Adrenal gland (tissue), 12 donors: ENCODE data around the gene CARS2. TPM values are rescaled to one million over a fixed set of nuclear protein-coding genes. Genes with fewer than 3 reads are reported as not detected.

Experiments used
- DNase-seq, 7 donors: peaks; one replicate each; pipeline ENCODE4 v3.0.0-alpha.2; 2019 to 2020
- H3K27ac ChIP-seq, 5 donors: fragments of 200-600 bp; sonication (generic) in 4 of 5; 1 replicate in 3 of 5; 2 replicates in 2 of 5; pipeline versions ENCODE4 v1.5.1 to v1.8.0; 2016 to 2020; ENCODE audit warnings: mild to moderate bottlenecking in 1 of 5
- H3K27me3 ChIP-seq: fragments of 200-600 bp; 2 replicates; pipeline ENCODE4 v1.8.0; 2021
- H3K36me3 ChIP-seq, 2 donors: fragments of 200-600 bp; replicated peaks in 1 of 2; 1 replicate in 1 of 2; 2 replicates in 1 of 2; pipeline versions ENCODE4 v1.5.1 to v1.8.0; 2018 to 2022
- H3K4me1 ChIP-seq, 2 donors: fragments of 200-600 bp; replicated peaks in 1 of 2; 1 replicate in 1 of 2; 2 replicates in 1 of 2; pipeline versions ENCODE4 v1.5.1 to v1.8.0; 2018 to 2021
- H3K4me3 ChIP-seq, 4 donors: fragments of 200-600 bp; sonication (generic) in 3 of 4; one replicate each; pipeline ENCODE4 v1.5.1; 2016 to 2018
- H3K9me3 ChIP-seq, 3 donors: fragments of 200-600 bp; sonication (generic) in 1 of 3; replicated peaks in 1 of 3; 1 replicate in 2 of 3; 2 replicates in 1 of 3; pipeline versions ENCODE4 v1.5.1 to v1.8.0; 2016 to 2021
- POLR2A ChIP-seq, 2 donors: fragments of 450-650 bp; IDR thresholded peaks; one replicate each; pipeline ENCODE4 v1.6.1; 2017; ENCODE audit warnings: antibody characterized with exemption in 2 of 2, mild to moderate bottlenecking in 2 of 2, moderate library complexity in 1 of 2
- WGBS, 4 donors: extraction: QIAGEN DNeasy Blood & Tissue Kit in 2 of 4; methylation state at CpG; one replicate each; pipeline versions ENCODE4 v1.1.5 to v1.1.7; 2013 to 2017; 5-methylcytosine and 5-hydroxymethylcytosine counted together
- intact Hi-C, 2 donors: fragments of 100-400 bp; cut with DNase I; formaldehyde crosslinking; loops; one replicate each; pipeline versions ENCODE4 v1.14.1 to v1.15.0; 2022 to 2023
- polyA plus RNA-seq, 3 donors: library from polyadenylated mRNA; stranded (reverse); fragments of 200-250 nt in 2 of 3; fragments of 350-450 nt in 1 of 3; fragmentation: Illumina TruSeq in 1 of 3; extraction: RNeasy Lipid Tissue Mini Kit (QIAGEN cat#74804) in 1 of 3; gene quantifications; one replicate each; pipeline ENCODE4 v1.2.3, GENCODE V29; 2013 to 2014
- total RNA-seq, 9 donors: library from RNA; depleted of rRNA in 4 of 9; stranded (reverse); fragments of >200 nt in 4 of 9; fragments of 120-200 nt in 1 of 9; fragmentation: NEBNext Ultra II Directional in 1 of 9; extraction: Animal tissue kit (Norgen Biotek cat#: 25700) in 1 of 9; gene quantifications; one replicate each; pipeline versions ENCODE4 v1.1.0 to v1.2.4, GENCODE V29; 2013 to 2023
- TF ChIP-seq, protein P1 (sequence below), 6 experiments: fragments of 450-650 bp in 4 of 6; fragments of 200-600 bp in 2 of 6; sonication (generic) in 1 of 6; IDR thresholded peaks; 1 replicate in 5 of 6; 2 replicates in 1 of 6; pipeline versions ENCODE4 v1.5.1 to v1.8.0; 2016 to 2021; ENCODE audit warnings: antibody characterized with exemption in 6 of 6, mild to moderate bottlenecking in 2 of 6, moderate library complexity in 1 of 6
- donor health status: healthy with polysubstance abuse.
- donor health status: Bipolar disorder and iron deficiency.
- donor health status: DM: yes; HTN: yes; CAD: no.
- donor health status: DM: no; HTN: no; CAD: no.
- donor health status: DM: no; HTN: no; CAD: no.
- donor health status: DM: yes; HTN: yes; CAD: no.

The CARS2 gene
- total and polyA plus RNA-seq, 12 donors: 38.5 to 254 (median 59.9) TPM

GRCh38 chr13:110646442-110647364 lies 59.2 kb downstream of the CARS2 start:
- intact Hi-C loops: loop anchor here in 1 of 2 donors (10.0 kb wide), 1 partner anchor 48 kb away; no protein-coding TSS in a partner anchor
- no peak overlapping the region for H3K4me3 ChIP-seq
- peaks cover 7 to 18% of the 10 kb centered on the region in 2 donors for H3K4me1 ChIP-seq
- WGBS, 4 donors: 91 to 94% (median 93%) methylated on average over 21 to 29 of the region's 29 CpGs
- H3K27ac ChIP-seq: no peak overlapping the region
- peaks cover 0 to 35% of the 10 kb centered on the region in 2 donors for H3K36me3 ChIP-seq
- no peak for TF ChIP-seq POLR2A (IDR thresholded peaks at IDR 0.05)
- H3K27me3 ChIP-seq: no peaks in the 10 kb centered on the region
- peak in 2 of 7 donors; percentile 13 to 47 for DNase-seq
- H3K9me3 ChIP-seq: no peaks in the 10 kb centered on the region

DNA sequence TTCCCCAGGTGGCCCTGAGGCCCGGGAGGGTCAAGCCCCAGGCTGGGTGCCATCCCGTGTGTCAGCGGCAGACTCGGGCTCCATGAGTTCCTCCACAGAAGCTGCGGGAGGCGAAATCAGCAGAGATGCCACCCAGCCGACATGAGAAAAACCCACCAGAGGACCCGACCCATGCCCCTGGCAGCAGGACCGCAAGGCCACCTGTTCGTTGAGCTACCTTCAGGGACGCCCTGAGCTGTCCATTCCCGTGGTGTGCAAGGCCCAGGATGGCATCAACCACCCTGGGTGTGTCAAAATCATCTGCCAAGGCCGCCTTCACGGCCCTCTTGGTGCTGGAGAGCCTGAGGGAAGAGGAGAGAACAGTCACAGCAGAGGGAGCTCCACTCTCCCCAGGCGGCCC lies 60.2 kb downstream of the CARS2 start:
- no peak for TF ChIP-seq POLR2A (IDR thresholded peaks at IDR 0.05)
- TF ChIP-seq, protein P1, sequence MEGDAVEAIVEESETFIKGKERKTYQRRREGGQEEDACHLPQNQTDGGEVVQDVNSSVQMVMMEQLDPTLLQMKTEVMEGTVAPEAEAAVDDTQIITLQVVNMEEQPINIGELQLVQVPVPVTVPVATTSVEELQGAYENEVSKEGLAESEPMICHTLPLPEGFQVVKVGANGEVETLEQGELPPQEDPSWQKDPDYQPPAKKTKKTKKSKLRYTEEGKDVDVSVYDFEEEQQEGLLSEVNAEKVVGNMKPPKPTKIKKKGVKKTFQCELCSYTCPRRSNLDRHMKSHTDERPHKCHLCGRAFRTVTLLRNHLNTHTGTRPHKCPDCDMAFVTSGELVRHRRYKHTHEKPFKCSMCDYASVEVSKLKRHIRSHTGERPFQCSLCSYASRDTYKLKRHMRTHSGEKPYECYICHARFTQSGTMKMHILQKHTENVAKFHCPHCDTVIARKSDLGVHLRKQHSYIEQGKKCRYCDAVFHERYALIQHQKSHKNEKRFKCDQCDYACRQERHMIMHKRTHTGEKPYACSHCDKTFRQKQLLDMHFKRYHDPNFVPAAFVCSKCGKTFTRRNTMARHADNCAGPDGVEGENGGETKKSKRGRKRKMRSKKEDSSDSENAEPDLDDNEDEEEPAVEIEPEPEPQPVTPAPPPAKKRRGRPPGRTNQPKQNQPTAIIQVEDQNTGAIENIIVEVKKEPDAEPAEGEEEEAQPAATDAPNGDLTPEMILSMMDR (IDR thresholded peaks at IDR 0.05): no peak
- 53 to 79% (median 71%) methylated on average over 4 to 15 of the region's 15 CpGs for WGBS, 4 donors
- DNase-seq: peak in 2 of 7 donors; percentile 36 to 53
- no peak overlapping the region for H3K4me3 ChIP-seq
- H3K9me3 ChIP-seq: no peaks in the 10 kb centered on the region
- H3K27ac ChIP-seq: no peak overlapping the region
- peaks cover 0 to 43% of the 10 kb centered on the region in 2 donors for H3K36me3 ChIP-seq
- intact Hi-C loops: loop anchor here in 1 of 2 donors (10.0 kb wide), 1 partner anchor 49 kb away; no protein-coding TSS in a partner anchor
- peaks cover 10 to 24% of the 10 kb centered on the region in 2 donors for H3K4me1 ChIP-seq
- H3K27me3 ChIP-seq: no peaks in the 10 kb centered on the region

- peak; percentile 69 to 89 (median 82) for DNase-seq
- WGBS, 4 donors: 23 to 56% (median 33%) methylated on average over 5 to 28 of the region's 28 CpGs
- peaks cover 13 to 29% of the 10 kb centered on the region in 2 donors for H3K4me1 ChIP-seq
- intact Hi-C loops: loop anchor here in 1 of 2 donors (10.0 kb wide), 1 partner anchor 50 kb away; no protein-coding TSS in a partner anchor
- no peaks in the 10 kb centered on the region for H3K9me3 ChIP-seq
- H3K36me3 ChIP-seq: peaks cover 0 to 43% of the 10 kb centered on the region in 2 donors
- no peaks in the 10 kb centered on the region for H3K27me3 ChIP-seq
- H3K4me3 ChIP-seq: no peak overlapping the region
- peak in 1 of 2 donors; percentile 35 for TF ChIP-seq POLR2A (IDR thresholded peaks at IDR 0.05)
- TF ChIP-seq, protein P1 (IDR thresholded peaks at IDR 0.05): peak in 5 of 6 experiments; percentile 38 to 60 (median 54)
- H3K27ac ChIP-seq: no peak overlapping the region
Measured at GRCh38 chr13:110644892-110645521, 60.9 kb downstream of the CARS2 start.

GRCh38 chr13:110643768-110644421 lies 62.0 kb downstream of the CARS2 start:
- intact Hi-C loops: loop anchor here in 1 of 2 donors (10.0 kb wide), 1 partner anchor 51 kb away; no protein-coding TSS in a partner anchor
- peak in 3 of 7 donors; percentile 15 to 53 (median 23) for DNase-seq
- H3K27ac ChIP-seq: no peak overlapping the region
- 81 to 86% (median 82%) methylated on average over 9 to 13 of the region's 13 CpGs for WGBS, 4 donors
- H3K4me3 ChIP-seq: no peak overlapping the region
- TF ChIP-seq, protein P1 (IDR thresholded peaks at IDR 0.05): no peak
- no peak for TF ChIP-seq POLR2A (IDR thresholded peaks at IDR 0.05)
- H3K27me3 ChIP-seq: no peaks in the 10 kb centered on the region
- no peaks in the 10 kb centered on the region for H3K9me3 ChIP-seq
- H3K36me3 ChIP-seq: peaks cover 0 to 53% of the 10 kb centered on the region in 2 donors
- peaks cover 13 to 29% of the 10 kb centered on the region in 2 donors for H3K4me1 ChIP-seq
